ENCODE measurements around the gene ARMC2.

- no peak for TF ChIP-seq CTCF (IDR thresholded peaks at IDR 0.05)
- TF ChIP-seq EZH2 (IDR thresholded peaks at IDR 0.05; ENCODE audit: borderline replicate concordance, insufficient read depth, low read depth, low read length, poor library complexity, severe bottlenecking), result no peak
Observed at GRCh38 chr6:109021870-109022269, 173.6 kb downstream of the ARMC2 start.

All from B cell (primary cell).